LNCaP clone FGC (cell line): Measurements from ENCODE around the gene CD48.

Source experiments
- DNase-seq: peaks from one replicate; pipeline ENCODE4 v3.0.0-alpha.2; 2011; ENCODE audit warnings: low read depth
- H3K4me3 ChIP-seq: 2 replicates; pipeline ENCODE4 v1.5.1; 2011; ENCODE audit warnings: mild to moderate bottlenecking, low read depth, low read length, control low read depth
- CTCF ChIP-seq: IDR thresholded peaks from 2 replicates; pipeline ENCODE4 v1.5.1; 2012; ENCODE audit warnings: mild to moderate bottlenecking; ENCODE audit not compliant: control insufficient read depth, insufficient read depth; ENCODE audit errors: extremely low read depth

Gene CD48

GRCh38 chr1:160724465-160725242 lies 13.0 kb upstream of the CD48 start:
- H3K4me3 ChIP-seq, result no peak overlapping the region
- no peak for TF ChIP-seq CTCF
- DNase-seq, result no peak

GRCh38 chr1:160723332-160723731 lies 11.7 kb upstream of the CD48 start:
- DNase-seq, result no peak
- TF ChIP-seq CTCF, result no peak
- H3K4me3 ChIP-seq, result no peak overlapping the region

DNA sequence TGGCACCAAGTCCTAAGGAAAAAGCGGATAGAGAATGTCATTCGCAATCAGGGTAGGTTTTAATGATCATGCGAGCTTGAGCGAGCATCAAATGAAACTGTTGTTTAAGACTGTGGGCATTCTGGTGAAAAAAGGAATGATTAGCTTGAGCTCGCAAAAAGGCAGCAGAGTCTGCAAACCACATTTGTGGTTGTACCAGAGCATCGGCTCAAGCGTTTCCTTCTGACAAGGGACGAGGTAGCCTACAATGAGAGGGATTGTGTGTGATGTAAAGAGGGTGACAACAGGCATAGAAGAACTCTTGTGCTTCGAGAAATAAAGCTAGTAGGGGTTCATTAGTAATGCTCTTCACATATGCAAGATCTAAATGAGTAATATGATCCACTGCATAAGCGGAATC lies 11.1 kb upstream of the CD48 start:
- no peak for DNase-seq
- no peak overlapping the region for H3K4me3 ChIP-seq
- TF ChIP-seq CTCF, result no peak

DNA sequence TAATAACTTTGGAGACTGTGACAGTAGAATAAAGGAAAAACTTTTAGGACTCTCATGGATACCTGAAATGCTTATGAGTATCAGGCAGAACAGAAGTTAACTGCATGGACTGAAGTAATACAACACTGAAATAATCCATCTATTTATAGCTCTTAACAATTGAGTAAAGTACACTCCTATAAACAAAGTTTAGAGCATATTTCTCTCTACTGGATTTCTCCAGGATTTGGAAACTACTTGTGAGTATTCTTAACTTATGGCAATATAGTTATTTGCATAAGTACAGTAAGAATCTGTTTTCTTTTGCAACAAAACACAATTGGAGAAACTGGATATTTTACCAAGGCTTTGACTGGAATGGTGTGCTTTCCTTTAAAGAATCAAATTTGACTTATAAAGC lies 9.9 kb upstream of the CD48 start:
- DNase-seq, result no peak
- H3K4me3 ChIP-seq, result no peak overlapping the region
- no peak for TF ChIP-seq CTCF

- H3K4me3 ChIP-seq, result no peak overlapping the region
- TF ChIP-seq CTCF, result no peak
- DNase-seq, result no peak
Observed at GRCh38 chr1:160720356-160721085, 8.9 kb upstream of the CD48 start.

DNA sequence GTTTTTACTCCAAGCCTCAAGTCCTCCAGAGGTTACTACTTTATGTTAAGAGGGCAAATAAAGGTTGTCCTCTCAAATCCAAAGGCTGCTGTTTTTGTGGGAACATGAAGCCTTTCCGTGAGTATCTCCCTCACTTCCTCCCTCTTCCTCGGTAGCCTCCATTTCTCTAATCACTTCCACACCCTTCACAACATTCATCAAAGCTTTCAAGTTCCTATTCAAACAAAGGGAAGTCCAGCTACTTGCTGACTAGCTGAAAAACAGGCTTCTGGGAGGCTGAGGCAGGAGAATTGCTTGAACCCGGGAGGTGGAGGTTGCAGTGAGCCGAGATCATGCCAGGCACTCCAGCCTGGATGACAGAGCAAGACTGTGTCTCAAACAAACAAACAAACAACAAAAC lies 6.6 kb upstream of the CD48 start:
- H3K4me3 ChIP-seq, result no peak overlapping the region
- TF ChIP-seq CTCF, result no peak
- DNase-seq, result no peak
